WTC11 (cell line): ENCODE data around the gene PSMG2. TPM values are rescaled to one million over a fixed set of nuclear protein-coding genes. Genes with fewer than 3 reads are reported as not detected.
A peak's percentile ranks its signal among the peaks of the same experiment; 100 is the strongest.

Experiments used
- ATAC-seq: fragments of 200-7000 bp; cut with Tn5 transposase; 2 replicates; pipeline ENCODE4 v1.10.0; 2021; ENCODE audit warnings: mild to moderate bottlenecking, moderate library complexity
- CTCF ChIA-PET: fragments of 300-600 bp; sonication (Branson Sonifier 250); formaldehyde crosslinking; loops from one replicate; lab custom pipeline; 2021; ENCODE audit warnings: antibody characterized with exemption; lab: Charles Lee
- POLR2A ChIA-PET: fragments of 350-600 bp; sonication (Branson Sonifier 250); formaldehyde crosslinking; loops from one replicate; lab custom pipeline; 2021; ENCODE audit warnings: antibody characterized with exemption; lab: Charles Lee
- DNase-seq: peaks from one replicate; pipeline ENCODE4 v3.0.0; 2021; ENCODE audit warnings: low spot score
- H3K27ac Mint-ChIP-seq: 2 replicates; pipeline ENCODE4 v1.8.0; 2021; ENCODE audit warnings: mixed read lengths
- H3K27me3 Mint-ChIP-seq: 2 replicates; pipeline ENCODE4 v1.8.0; 2021; ENCODE audit warnings: low read depth, mild to moderate bottlenecking, moderate library complexity, mixed read lengths
- H3K36me3 Mint-ChIP-seq: 2 replicates; pipeline ENCODE4 v1.8.0; 2021; ENCODE audit warnings: mixed read lengths
- H3K4me1 Mint-ChIP-seq: 2 replicates; pipeline ENCODE4 v1.8.0; 2022; ENCODE audit warnings: mixed read lengths
- H3K4me3 Mint-ChIP-seq: 2 replicates; pipeline ENCODE4 v1.8.0; 2021; ENCODE audit warnings: mild to moderate bottlenecking, moderate library complexity, mixed read lengths
- H3K9me3 Mint-ChIP-seq: 2 replicates; pipeline ENCODE4 v1.8.0; 2021; ENCODE audit warnings: mixed read lengths
- CTCF ChIP-seq: fragments of 200-600 bp; IDR thresholded peaks from 2 replicates; pipeline ENCODE4 v1.8.0; 2022; ENCODE audit warnings: antibody characterized with exemption
- KAT7 ChIP-seq: sonication (generic); formaldehyde crosslinking; IDR thresholded peaks from 2 replicates; pipeline ENCODE4 v1.8.1; 2023; ENCODE audit warnings: missing genetic modification reagents, mild to moderate bottlenecking, borderline replicate concordance
- MYBL2 ChIP-seq: sonication (generic); formaldehyde crosslinking; IDR thresholded peaks from 2 replicates; pipeline ENCODE4 v1.8.1; 2023; ENCODE audit warnings: mild to moderate bottlenecking, moderate library complexity, missing genetic modification reagents
- NR2C2 ChIP-seq: sonication (generic); formaldehyde crosslinking; IDR thresholded peaks from 2 replicates; pipeline ENCODE4 v1.8.0; 2022; ENCODE audit warnings: mild to moderate bottlenecking, missing genetic modification reagents
- SOX15 ChIP-seq: fragments of 250-450 bp; sonication (Bioruptor Pico); IDR thresholded peaks from 2 replicates; pipeline ENCODE4 v1.9.0; 2021; ENCODE audit warnings: mild to moderate bottlenecking
- STAT6 ChIP-seq: sonication (generic); formaldehyde crosslinking; conservative IDR thresholded peaks from 2 replicates; pipeline ENCODE4 v1.8.1; 2023; ENCODE audit warnings: mild to moderate bottlenecking, low read depth, missing genetic modification reagents, moderate library complexity
- ZMAT4 ChIP-seq: fragments of 250-450 bp; sonication (Bioruptor Pico); IDR thresholded peaks from 2 replicates; pipeline ENCODE4 v1.9.0; 2021; ENCODE audit warnings: mild to moderate bottlenecking
- total RNA-seq: library from RNA; stranded (reverse); gene quantifications from 3 replicates; pipeline ENCODE4 v1.2.3, GENCODE V29; 2021
- TF ChIP-seq, protein P1 (sequence below): sonication (generic); formaldehyde crosslinking; IDR thresholded peaks from 2 replicates; pipeline ENCODE4 v1.8.0; 2023; ENCODE audit warnings: mild to moderate bottlenecking, missing genetic modification reagents
- TF ChIP-seq, protein P2 (sequence below): sonication (generic); formaldehyde crosslinking; IDR thresholded peaks from 2 replicates; pipeline ENCODE4 v1.8.1; 2023; ENCODE audit warnings: mild to moderate bottlenecking, moderate library complexity, missing genetic modification reagents

Gene PSMG2
- total RNA-seq, 1 experiment from 2014 or later = 78.9 TPM

DNA sequence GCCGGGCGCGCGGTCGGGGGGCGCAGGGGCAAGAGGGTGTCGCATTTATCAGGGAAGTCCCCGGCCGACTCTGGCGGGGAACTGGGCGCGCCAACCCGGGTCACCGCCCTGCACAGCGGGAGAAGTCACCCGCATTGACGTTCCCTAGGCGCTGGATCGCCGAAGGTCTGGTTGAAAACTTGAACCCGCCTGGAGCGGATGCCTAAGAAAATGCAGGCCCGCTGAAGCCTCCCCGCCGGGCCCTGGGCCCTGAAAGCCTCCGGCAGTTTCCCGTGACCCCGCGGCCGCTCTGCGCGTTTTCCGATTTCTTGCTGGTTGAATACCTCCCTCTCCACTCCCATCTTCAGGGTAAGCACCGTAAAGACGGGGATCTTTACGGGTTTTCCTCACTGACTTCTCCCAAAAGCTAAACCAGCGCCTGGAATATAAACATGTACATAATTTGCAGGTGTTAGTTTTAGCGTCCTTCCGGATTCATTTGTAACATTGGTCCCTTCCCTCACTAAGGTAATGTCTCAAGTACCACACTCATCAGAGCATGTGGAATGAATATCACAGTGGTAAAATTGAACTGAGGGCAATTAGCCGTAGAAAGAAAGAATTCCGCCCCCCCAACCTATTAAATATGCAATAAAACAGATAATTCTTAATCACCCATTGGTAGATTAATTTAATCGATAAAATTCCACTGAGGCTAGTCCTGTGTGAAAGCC lies 44.3 kb upstream of the PSMG2 start (continued):
- TF ChIP-seq, protein P1, sequence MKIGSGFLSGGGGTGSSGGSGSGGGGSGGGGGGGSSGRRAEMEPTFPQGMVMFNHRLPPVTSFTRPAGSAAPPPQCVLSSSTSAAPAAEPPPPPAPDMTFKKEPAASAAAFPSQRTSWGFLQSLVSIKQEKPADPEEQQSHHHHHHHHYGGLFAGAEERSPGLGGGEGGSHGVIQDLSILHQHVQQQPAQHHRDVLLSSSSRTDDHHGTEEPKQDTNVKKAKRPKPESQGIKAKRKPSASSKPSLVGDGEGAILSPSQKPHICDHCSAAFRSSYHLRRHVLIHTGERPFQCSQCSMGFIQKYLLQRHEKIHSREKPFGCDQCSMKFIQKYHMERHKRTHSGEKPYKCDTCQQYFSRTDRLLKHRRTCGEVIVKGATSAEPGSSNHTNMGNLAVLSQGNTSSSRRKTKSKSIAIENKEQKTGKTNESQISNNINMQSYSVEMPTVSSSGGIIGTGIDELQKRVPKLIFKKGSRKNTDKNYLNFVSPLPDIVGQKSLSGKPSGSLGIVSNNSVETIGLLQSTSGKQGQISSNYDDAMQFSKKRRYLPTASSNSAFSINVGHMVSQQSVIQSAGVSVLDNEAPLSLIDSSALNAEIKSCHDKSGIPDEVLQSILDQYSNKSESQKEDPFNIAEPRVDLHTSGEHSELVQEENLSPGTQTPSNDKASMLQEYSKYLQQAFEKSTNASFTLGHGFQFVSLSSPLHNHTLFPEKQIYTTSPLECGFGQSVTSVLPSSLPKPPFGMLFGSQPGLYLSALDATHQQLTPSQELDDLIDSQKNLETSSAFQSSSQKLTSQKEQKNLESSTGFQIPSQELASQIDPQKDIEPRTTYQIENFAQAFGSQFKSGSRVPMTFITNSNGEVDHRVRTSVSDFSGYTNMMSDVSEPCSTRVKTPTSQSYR (CRISPR knock-in tag) = peak; percentile 2; the same call in 1 of the 2 replicates
- TF ChIP-seq, protein P2, sequence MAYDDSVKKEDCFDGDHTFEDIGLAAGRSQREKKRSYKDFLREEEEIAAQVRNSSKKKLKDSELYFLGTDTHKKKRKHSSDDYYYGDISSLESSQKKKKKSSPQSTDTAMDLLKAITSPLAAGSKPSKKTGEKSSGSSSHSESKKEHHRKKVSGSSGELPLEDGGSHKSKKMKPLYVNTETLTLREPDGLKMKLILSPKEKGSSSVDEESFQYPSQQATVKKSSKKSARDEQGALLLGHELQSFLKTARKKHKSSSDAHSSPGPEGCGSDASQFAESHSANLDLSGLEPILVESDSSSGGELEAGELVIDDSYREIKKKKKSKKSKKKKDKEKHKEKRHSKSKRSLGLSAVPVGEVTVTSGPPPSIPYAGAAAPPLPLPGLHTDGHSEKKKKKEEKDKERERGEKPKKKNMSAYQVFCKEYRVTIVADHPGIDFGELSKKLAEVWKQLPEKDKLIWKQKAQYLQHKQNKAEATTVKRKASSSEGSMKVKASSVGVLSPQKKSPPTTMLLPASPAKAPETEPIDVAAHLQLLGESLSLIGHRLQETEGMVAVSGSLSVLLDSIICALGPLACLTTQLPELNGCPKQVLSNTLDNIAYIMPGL (CRISPR knock-in tag) = 0 out of 2 replicates have a peak, but pooled peaks have one; percentile 27
- TF ChIP-seq SOX15 = no peak
- TF ChIP-seq, all 79 proteins: peak for 5

GRCh38 chr18:12659904-12660605 lies 42.8 kb upstream of the PSMG2 start:
- Mint-ChIP-seq H3K4me1 (peaks cover 23% of the 10 kb centered on the region), H3K36me3 (0 out of 2 replicates have a peak, but pooled peaks cover 3% of the 10 kb centered on the region), H3K4me3 (no peak overlapping the region), H3K9me3 (no peaks in the 10 kb centered on the region)
- TF ChIP-seq MYBL2 = no peak
- TF ChIP-seq KAT7 = no peak
- TF ChIP-seq ZMAT4 (CRISPR knock-in tag) = no peak
- TF ChIP-seq NR2C2 (CRISPR knock-in tag) = no peak
- TF ChIP-seq CTCF = peak; percentile 69
- TF ChIP-seq, all 79 proteins: peak for 1
- ChIA-PET CTCF (interaction anchor here (0.7 to 2.2 kb wide), 3 partner anchors 56 to 266 kb away, joined by 5 to 12 read pairs (median 7); no protein-coding TSS in a partner anchor), POLR2A (no interaction called here)
- ATAC-seq = no peak
- Mint-ChIP-seq H3K27ac (no peak overlapping the region), H3K27me3 (peaks cover 23% of the 10 kb centered on the region)
- peak; percentile 25 for DNase-seq

DNA sequence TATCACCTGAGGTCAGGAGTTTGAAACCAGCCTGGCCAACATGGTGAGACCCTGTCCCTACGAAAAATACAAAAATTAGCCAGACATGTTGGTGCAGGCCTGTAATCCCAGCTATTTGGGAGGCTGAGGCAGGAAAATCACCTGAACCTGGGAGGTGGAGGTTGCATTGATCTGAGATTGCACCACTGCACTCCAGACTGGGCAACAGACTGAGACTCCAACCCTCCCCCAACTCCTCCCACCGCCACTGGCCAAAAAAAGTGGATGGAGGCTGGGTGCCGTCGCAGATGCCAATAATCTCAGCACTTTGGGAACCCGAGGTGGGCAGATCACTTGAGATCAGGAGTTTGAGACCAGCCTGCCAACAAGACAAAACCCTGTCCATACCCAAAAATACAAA lies 34.8 kb upstream of the PSMG2 start:
- no peak overlapping the region for H3K4me3 Mint-ChIP-seq
- POLR2A ChIA-PET = no interaction called here
- H3K4me1 Mint-ChIP-seq = no peaks in the 10 kb centered on the region
- ATAC-seq (no peak), DNase-seq (no peak)
- CTCF ChIA-PET = no interaction called here
- no peak overlapping the region for H3K27ac Mint-ChIP-seq
- no peaks in the 10 kb centered on the region for H3K9me3 Mint-ChIP-seq
- no peaks in the 10 kb centered on the region for H3K27me3 Mint-ChIP-seq
- H3K36me3 Mint-ChIP-seq = peaks cover 7% of the 10 kb centered on the region; the same call in 1 of the 2 replicates
- no peak for TF ChIP-seq STAT6 (CRISPR knock-in tag)
